NK-92 (cell line): ENCODE results near the gene WDR7.

Source experiments
- DNase-seq: peaks from one replicate; lab custom pipeline; 2025; ENCODE audit not compliant: unreplicated experiment; lab: John Stamatoyannopoulos, UW

WDR7 gene

DNA sequence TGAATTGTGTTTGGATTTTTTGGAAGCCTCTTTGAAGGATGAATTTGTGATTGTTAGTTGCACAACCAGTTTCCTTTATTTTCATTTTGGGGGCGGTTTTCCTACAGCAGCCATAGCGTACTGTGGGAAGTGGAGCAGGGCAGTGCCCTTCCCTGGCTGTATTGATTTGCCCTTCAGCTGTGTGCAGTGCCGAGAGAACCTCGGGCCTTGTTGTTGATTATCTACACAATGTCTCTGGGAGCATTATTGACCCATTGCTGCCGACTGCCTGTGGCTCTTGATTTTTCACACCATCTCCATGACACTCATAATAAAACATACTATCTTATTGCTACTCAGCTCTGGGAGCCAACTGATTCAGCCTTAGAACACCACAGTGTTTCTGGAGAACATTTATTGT is 333.6 kb downstream of the WDR7 start:
- DNase-seq: no peak

DNA sequence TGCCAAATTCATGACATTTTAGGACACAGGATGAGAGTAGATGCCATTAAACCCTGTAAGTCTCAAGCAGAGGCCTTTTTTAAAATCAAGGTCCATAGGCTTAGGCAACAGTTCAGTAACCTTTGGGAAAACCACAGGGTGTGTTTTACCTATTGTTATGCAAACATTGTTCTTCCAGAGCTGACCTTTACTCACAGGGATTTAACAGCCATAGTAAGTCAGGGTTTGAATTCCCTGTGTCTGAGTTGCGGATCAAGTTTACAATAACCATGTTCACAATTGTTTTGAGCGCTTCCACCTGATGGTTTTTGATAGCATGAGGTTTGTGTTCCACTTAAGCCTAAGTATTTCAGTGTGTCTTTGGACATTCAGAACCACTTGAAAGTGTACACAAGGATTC is 335.7 kb downstream of the WDR7 start:
- no peak for DNase-seq

DNA sequence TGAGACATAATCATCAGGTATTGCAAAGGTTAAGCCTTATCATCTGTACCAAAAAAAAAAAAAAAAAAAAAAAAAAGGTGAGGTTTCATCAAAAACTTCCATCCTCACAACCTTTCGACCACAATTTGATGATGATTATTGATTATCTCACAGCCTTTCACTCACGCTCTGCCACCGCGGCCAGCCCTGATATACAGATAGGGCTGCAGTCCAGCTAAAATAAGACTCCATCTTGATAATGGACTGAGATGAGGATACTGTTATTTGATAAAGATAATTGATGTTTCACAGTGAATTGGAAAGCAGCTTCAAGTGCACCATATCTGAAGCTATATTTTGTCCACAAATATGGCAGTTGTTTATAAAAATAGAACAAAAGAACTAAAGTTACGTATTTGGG is 336.1 kb downstream of the WDR7 start:
- DNase-seq: no peak

DNA sequence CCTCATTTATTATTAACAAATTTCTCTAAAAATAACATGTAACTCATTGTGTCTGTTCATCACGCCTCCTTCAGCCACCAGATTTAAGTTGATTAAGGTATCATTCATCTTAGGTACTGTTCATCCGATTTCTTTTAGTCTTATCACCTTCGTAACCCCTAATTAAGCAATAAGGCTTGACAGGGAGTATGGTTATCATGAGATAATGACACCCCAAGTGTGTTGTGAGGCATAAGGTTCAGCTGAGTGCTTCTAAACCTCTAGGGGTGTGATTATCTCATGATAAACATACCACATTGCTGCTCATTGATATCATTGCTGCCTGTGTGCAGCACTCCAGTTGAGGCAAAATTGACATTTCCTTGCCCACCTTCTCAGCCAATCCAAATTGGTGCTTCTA is 336.9 kb downstream of the WDR7 start:
- no peak for DNase-seq

DNA sequence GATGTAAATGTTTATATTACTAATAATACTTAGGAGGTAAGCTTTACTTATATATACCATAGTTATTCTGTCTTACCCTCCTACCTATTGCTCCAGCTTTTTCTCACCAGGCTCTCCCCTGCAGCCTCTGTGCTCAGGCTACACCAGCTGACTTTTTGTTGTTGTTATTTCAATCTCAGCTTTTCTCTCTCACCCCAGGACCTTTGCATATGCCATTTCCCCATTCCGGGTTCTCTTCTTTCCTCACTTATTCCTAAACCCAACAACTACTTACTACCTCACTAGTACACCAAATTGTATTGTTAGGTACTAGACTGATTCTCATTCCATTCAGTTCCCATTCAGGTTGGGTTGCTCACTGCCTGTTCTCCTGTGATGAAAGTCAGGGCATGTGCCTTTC is 339.5 kb downstream of the WDR7 start:
- DNase-seq: no peak

DNA sequence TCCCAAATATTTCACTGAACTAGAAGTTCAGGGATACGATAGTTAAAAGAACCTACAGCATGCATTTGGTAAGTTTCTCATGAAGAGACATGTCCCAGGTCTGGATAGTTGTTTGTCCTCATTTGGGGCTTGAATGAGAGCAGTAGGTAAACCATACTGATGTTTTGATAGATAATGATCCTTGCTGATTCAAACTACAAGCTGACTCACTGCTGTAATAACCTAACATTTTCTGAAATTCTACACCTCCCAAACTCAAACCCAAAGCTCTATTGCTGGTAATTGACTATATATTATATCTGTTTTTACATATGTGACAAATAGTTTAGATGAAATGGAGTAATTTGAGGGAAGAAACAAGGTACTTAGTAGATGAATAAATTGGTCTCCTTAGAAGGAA is 341.6 kb downstream of the WDR7 start:
- DNase-seq: no peak

DNA sequence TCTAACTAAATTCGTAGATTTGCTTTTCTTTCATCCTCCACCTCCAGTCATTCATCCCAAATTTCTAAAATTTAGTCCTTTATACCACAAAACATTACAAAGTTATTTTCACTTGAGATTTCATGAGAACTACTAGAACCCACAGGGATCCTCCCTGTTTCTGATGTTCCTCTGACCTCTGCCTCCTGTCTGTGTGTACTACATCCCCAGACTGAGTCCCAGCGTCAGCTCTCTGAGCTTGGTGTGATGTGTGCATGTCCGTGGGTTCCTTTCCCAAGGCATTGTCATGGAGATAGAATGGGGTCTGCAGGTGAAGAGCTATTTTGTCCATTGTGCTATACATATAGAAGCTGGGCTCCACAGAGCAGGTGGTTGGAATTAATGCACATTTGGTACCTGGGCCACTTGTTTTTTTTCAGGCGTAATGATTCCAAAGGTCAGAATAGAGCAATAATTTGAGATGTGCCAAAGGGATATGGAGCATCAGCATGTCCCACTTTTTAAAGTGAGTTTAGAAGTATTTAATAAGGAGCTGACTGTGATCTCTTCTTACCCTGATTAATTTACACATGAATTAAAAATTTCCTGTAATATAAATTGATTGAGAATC is 344.5 kb downstream of the WDR7 start:
- DNase-seq: no peak

DNA sequence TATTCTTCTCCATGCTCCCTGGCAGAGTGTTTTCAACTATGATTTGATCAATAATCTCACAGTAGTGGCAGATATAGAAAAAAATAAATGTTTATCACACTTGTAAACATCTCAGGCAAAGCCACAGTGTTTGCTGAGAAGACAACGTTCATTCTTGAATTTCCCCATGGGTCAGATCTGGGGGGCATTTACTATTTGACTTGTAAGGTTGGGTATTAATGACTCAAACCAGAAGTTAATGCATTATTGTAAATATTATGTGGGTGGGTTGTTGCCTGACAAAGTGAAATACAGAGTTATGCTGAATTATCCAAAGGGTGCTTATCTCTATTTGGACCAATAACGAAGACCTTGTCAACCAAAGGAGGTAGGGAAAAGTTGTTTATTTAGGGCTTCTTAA is 346.0 kb downstream of the WDR7 start:
- DNase-seq: no peak

DNA sequence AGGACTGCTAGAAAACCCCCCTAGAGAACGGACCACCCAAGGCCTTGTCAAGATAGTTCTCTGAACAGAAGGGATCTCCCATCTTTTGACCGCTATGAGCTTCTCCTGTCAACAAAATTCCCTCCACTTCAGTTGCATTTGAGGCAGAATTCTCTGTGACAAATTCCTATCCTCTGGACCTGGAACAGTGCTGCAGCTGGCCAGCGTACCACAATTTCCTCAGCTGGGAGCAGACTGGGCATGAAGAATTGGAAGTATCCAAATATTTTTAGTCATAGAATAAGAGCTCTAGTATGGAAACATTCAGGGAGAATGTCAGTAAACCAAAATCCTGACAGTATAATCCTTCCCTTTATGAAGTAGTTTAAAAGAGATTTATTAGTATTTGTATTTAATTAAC is 348.7 kb downstream of the WDR7 start:
- no peak for DNase-seq

DNA sequence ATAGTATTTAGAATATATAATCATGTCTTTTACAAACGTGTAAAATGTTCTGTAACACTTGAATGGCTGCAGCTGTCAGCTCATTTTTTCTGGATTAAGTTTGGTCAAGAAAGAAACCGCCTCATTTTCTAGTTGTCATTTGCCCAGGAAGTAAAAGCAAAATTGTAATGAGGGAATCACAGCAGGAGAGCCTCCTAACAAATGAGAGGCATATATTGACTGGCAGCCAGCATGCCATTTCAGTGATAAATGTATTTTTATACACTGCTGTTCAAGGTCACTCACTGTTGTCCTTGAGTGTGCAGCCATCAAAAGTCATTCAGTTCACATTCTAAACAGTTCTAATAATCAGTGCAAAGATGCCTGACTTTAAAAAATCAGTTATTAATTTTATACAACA is 351.5 kb downstream of the WDR7 start:
- DNase-seq: no peak

DNA sequence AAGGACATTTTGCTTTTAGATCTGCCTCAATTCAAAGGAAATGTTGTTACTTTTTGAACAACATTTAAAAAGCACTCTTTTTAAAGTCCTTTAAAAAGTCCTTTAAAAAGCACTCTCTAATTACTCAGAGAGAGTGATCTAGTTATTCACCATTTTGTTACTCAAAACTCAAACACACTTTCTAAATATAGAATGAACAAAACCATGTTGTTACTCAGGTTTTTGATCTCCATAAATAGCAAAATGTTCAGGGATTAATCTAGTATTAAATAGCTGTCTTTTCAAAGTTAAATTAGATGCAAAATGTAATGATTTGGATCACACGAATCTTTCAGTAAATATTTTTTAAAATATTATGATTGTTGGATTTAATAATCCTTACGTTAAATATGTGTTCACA is 352.2 kb downstream of the WDR7 start:
- DNase-seq: no peak

DNA sequence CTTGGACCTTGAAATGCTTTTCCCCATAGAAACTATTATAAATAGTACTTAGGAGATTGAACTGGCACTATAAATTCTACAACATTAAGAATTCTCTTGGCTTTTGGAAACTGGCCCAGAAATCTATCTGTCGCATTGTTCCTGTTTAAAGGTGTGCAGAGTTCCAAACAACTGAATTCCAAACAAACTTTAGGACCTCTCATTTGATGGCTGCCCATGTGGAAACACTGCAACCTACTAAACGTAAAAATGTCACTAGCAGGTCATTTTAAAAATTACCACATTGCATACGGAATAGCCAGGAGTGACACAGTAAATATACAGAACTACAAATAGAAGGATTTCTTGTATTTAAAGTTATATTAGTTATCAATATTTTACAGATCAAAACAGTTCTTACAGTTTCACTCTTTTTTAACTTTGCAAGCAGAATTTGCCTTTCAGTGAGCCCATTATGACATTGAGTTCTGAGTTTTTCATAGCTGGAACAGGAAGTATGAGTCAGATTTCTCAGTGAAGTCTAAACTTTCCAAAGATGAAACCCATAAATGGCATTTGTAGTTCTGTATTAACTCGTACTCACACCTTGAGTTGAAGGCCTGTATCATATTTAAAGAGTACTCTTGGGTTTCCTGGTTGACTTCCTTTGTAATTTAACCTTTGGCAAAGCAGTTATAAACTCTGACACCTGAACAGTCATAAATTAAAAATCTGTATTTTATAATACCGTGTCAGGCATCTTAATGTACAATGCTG is 353.4 kb downstream of the WDR7 start:
- DNase-seq: no peak

DNA sequence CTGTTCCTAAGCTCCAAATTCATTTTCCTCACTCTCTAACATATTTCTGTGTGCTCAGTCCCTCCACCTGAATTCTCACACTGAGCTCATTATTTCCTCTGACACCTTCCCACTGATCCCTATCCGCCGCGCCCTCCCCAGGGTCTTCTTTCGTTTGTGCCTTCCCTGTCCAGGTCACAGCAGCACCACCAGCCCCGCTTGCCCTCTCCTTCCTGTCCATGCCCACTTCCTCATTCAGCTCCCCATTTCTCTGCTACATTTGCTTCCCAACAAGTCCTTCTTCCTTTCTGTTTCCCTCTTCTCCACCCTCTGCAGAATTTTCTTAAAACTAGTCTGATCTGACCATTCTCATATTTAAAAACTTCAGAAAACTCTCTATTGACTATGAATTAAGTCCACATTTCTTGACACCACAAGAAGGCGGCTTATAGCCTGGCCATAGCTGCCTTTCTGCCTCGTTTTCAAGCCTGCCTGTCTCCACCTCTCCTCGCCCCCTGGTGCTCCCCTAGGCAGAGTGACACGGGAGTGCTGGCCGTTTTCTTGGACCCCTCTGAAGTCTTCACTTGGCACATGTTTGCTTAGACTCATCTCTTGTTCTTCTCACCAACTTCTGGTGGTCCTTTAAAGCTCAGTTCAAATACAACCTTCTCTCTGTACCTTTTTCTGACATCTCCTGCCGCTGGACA is 357.0 kb downstream of the WDR7 start:
- no peak for DNase-seq

DNA sequence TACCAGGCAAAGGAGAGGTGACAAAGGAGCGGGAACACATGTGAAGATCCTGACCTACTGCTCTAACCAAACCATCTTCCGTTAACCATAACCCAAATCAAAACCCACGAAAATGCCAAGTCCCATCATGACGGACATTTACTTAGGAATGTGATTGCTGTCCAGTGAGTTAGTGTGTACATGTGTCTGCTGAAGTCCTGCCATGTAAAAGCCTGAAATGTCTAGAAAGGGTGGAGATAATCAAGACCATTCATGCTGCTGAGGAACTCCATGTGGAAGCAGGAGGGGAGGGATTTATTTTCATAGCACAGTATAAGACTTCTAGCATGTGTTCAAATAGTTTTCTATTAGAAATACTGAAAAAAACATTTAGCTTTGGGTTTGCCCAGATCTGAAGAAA is 358.7 kb downstream of the WDR7 start:
- DNase-seq: no peak

DNA sequence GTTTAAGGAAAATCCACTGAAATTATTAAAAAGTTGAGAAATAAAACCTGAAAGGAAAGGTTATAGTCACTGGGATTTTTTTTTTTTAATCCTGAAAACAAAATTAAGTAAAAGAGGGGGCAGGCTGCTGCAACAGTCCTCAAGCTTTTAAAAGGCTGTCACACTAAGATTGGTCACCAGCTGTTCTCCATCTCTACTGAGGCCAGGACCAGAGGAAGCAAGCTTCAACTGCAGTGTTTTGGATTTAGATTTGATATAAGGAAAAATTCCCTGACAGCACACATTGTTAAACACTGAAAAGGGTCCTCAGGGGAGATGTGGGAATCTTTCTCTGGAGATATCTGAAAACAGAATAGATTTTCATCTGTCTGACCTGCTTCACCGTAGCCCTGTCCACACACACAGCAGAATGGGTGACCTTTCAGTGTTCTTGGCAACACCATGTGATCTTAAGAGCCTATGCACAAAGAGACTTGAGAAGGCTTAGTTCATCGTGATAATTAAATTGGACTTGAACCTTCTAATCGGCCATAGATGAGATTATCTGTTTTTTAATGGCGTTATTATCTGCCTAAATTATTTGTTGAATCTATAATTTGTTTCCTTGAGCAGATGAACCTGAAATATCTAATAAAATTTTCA is 363.7 kb downstream of the WDR7 start:
- no peak for DNase-seq

DNA sequence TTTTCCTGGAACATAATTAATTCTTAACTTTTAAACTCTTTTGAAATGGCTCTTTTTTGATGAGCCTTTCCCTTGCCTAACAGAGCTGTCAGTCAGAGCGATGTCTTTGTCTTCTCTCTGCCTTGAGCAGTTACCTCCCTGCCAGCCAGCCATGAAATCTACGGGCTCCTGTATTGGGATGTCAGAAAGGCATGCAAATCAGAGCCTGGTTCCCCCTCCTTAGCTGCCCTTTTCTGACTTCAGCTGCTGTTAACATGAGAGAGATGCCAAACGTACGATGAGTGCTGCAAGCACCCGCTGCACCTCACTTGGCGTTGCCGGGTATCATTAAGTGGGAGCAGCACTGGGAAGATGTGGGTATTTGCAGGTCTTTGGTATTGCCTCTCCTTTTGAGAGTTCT is 364.3 kb downstream of the WDR7 start:
- DNase-seq: no peak

DNA sequence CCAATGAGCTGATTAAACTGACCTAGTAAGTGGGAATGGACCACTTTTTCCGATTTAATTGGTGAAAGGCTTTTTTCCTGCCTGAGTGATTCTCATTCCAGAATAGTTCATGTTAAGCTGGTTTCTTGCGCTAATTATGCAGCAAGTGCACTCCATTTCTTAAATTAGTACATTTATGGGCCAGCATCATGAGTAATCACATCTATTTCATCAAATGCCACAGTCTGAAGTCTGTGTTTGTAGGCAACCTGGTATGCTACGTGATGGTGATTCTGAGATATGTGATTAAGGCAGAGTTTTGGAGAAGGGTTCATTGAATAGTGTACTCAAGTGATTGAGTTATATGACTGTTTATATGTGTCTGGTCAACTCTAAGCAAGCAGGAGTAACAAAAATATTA is 367.7 kb downstream of the WDR7 start:
- DNase-seq: no peak

DNA sequence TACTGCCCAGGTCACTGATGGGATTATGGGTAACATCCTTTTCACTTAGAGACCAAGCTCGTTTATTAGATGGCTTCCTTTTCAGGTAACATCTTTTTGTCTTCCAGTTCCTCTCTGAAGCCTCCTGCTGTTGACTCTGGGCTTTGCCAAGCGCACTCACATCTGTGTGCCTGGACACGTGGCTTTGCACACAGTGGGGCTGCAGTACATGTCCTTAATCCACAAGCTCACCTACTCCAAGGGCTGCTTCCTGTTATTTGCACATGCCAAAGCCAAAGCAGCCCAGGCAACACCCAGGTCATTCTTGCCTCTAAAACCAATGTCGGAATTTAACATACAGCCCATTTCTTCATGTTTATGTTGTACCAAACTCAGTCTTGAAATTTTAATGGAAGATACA is 371.6 kb downstream of the WDR7 start:
- DNase-seq: no peak

DNA sequence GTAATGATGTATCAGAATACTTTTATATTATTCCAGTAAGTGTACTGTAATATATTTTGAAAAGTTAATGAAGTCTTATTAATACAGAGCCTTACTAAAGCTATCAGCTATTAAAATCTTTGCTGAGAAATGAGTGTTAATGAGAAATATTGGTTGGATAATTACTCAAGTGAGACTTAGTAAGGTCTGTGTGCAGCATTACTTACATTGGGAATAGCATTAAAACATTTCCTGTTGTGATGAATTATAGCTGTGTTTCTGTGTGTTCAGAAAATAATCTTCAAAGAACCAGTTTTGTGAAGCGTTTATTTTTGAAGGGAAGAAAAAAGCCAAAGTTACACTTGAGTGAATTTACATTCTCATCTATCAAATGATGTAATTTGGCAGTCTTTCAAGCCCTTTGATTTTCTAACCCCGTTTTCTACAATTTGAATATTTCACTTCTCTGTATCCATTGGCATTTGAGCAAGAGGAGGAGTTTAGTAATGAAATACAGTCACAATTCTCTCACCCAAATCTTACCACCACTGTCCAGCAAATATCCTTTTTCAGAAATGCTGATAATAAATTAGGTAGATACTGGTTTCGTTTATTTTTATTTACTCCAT is 372.2 kb downstream of the WDR7 start:
- no peak for DNase-seq

DNA sequence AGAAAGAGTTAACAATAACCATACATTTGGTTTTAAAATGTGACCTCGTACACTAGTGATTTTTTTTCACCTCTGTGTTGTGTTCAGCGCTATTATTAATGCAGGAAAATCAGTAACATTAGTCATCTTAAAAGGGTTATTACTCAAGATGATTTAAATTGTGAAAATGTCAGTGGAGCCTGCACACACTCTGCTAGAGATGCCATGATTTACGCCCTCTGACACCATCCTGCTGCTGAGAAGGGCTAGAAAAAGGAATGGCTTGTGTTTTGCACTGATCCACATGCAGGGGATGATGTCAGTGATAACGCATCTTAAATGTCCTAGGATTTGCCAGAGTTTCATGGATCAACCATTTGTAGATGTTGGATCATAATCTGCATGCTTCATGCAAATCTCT is 374.4 kb downstream of the WDR7 start:
- no peak for DNase-seq

DNA sequence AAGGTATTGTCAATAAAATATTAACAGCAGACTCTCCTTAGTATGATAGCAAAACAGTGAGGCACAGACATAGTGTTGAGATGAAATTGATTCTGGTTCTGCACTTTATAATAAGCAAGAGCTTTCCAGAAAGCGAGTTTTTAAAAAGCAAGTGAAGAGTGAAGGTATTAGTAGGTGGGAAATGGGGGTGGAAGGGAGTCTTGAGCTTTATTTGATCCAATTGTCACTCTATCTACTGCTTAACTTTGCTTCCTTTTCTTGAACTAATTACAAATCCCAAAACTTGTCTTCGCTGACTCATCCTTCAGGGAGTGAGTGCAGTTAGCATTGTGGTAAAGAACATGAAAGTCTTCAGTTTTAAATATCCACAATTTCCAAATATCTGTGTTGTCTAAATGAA is 375.2 kb downstream of the WDR7 start:
- no peak for DNase-seq
